ENCODE data around the gene NFIC.
"Not testable (repeated sequence)": the region's sequence is repeated elsewhere in the genome, so short reads cannot be mapped to it uniquely, and the experiment has no call there.

Gene NFIC

GRCh38 chr19:3342962-3343361 lies 23.4 kb upstream of the NFIC start:
- not testable (repeated sequence) for H4K91ac ChIP-seq (ENCODE audit: low read length); H2BK15ac ChIP-seq (ENCODE audit: low read depth, poor library complexity, severe bottlenecking); H2BK12ac ChIP-seq (ENCODE audit: low read length in 2 of 2); H3K18ac ChIP-seq (ENCODE audit: low read depth in 1 of 2, low read length in 2 of 2); H2BK120ac ChIP-seq (ENCODE audit: low read depth, low read length); H3K23ac ChIP-seq (ENCODE audit: low read length in 2 of 2); H2BK5ac ChIP-seq (ENCODE audit: low read depth, low read length, poor library complexity, severe bottlenecking); H3K27ac ChIP-seq (ENCODE audit: low read length, poor library complexity, severe bottlenecking); H3K14ac ChIP-seq (ENCODE audit: low read length in 2 of 2); H3K9me3 ChIP-seq (ENCODE audit: control insufficient read depth, low read length); H3K36me3 ChIP-seq (ENCODE audit: control insufficient read depth in 1 of 2, insufficient read depth in 2 of 2, low read depth in 1 of 2, low read length in 2 of 2); DNase-seq; H3K27me3 ChIP-seq (ENCODE audit: control insufficient read depth in 1 of 2, insufficient read depth in 1 of 2, low read length in 2 of 2); H2AFZ ChIP-seq (ENCODE audit: low read depth, low read length); H2AK5ac ChIP-seq (ENCODE audit: low read length, severe bottlenecking); H3K79me1 ChIP-seq (replicated peaks; ENCODE audit: low read length, poor library complexity, severe bottlenecking); H3K4me2 ChIP-seq (ENCODE audit: low read length, poor library complexity, severe bottlenecking); H4K8ac ChIP-seq (ENCODE audit: low read length)
- H3K4me3 ChIP-seq (ENCODE audit: insufficient read depth in 1 of 2, low read depth in 1 of 2, low read length in 2 of 2), result peak overlapping the region in 1 of 2 experiments; percentile 10
- 90% methylated on average over 8 of the region's 9 CpGs for WGBS
- peak overlapping the region; percentile 71 for H3K9ac ChIP-seq (ENCODE audit: low read length)
- H3K4ac ChIP-seq (ENCODE audit: low read depth in 1 of 2, low read length in 2 of 2), result peak overlapping the region in 1 of 2 experiments; percentile 30
- H3K4me1 ChIP-seq (ENCODE audit: control insufficient read depth, insufficient read depth, low read depth, low read length), result peaks cover 12% of the 10 kb centered on the region

- Histone ChIP-seq H2BK5ac (ENCODE audit: low read depth, low read length, poor library complexity, severe bottlenecking) (no peak overlapping the region), H2BK12ac (ENCODE audit: low read length in 2 of 2) (peak overlapping the region; percentile 6 to 76), H4K8ac (ENCODE audit: low read length) (peak overlapping the region; percentile 63), H3K4me1 (ENCODE audit: control insufficient read depth, insufficient read depth, low read depth, low read length) (peaks cover 6% of the 10 kb centered on the region), H3K23ac (ENCODE audit: low read length in 2 of 2) (no peak overlapping the region), H2AK5ac (ENCODE audit: low read length, severe bottlenecking) (no peak overlapping the region), H3K27ac (ENCODE audit: low read length, poor library complexity, severe bottlenecking) (no peak overlapping the region), H3K4me2 (ENCODE audit: low read length, poor library complexity, severe bottlenecking) (no peak overlapping the region), H3K36me3 (ENCODE audit: control insufficient read depth in 1 of 2, insufficient read depth in 2 of 2, low read depth in 1 of 2, low read length in 2 of 2) (no peaks in the 10 kb centered on the region), H2BK15ac (ENCODE audit: low read depth, poor library complexity, severe bottlenecking) (peak overlapping the region; percentile 77), H4K91ac (ENCODE audit: low read length) (peak overlapping the region; percentile 7), H3K18ac (ENCODE audit: low read depth in 1 of 2, low read length in 2 of 2) (peak overlapping the region; percentile 52 to 54), H3K4ac (ENCODE audit: low read depth in 1 of 2, low read length in 2 of 2) (peak overlapping the region in 1 of 2 experiments; percentile 71), H3K27me3 (ENCODE audit: control insufficient read depth in 1 of 2, insufficient read depth in 1 of 2, low read length in 2 of 2) (peaks cover 0 to 5% of the 10 kb centered on the region in 2 experiments), H3K4me3 (ENCODE audit: insufficient read depth in 1 of 2, low read depth in 1 of 2, low read length in 2 of 2) (peak overlapping the region in 1 of 2 experiments; percentile 79), H3K9ac (ENCODE audit: low read length) (peak overlapping the region; percentile 72), H3K14ac (ENCODE audit: low read length in 2 of 2) (peak overlapping the region in 1 of 2 experiments; percentile 11), H2AFZ (ENCODE audit: low read depth, low read length) (no peak overlapping the region), H3K79me1 (replicated peaks; ENCODE audit: low read length, poor library complexity, severe bottlenecking) (no peaks in the 10 kb centered on the region), H3K9me3 (ENCODE audit: control insufficient read depth, low read length) (no peaks in the 10 kb centered on the region), H2BK120ac (ENCODE audit: low read depth, low read length) (no peak overlapping the region)
- DNase-seq, result peak; percentile 69
- WGBS, result 79% methylated on average over 21 of the region's 26 CpGs
These were observed 22.5 kb upstream of the NFIC start for GRCh38 chr19:3343619-3344502.

- Histone ChIP-seq H2AFZ (ENCODE audit: low read depth, low read length) (no peak overlapping the region), H2BK15ac (ENCODE audit: low read depth, poor library complexity, severe bottlenecking) (no peak overlapping the region), H3K4me2 (ENCODE audit: low read length, poor library complexity, severe bottlenecking) (no peak overlapping the region), H3K4me3 (ENCODE audit: insufficient read depth in 1 of 2, low read depth in 1 of 2, low read length in 2 of 2) (no peak overlapping the region), H3K27me3 (ENCODE audit: control insufficient read depth in 1 of 2, insufficient read depth in 1 of 2, low read length in 2 of 2) (peaks cover 0 to 1% of the 10 kb centered on the region in 2 experiments), H4K8ac (ENCODE audit: low read length) (no peak overlapping the region), H4K91ac (ENCODE audit: low read length) (no peak overlapping the region), H2BK12ac (ENCODE audit: low read length in 2 of 2) (peak overlapping the region in 1 of 2 experiments; percentile 68), H2AK5ac (ENCODE audit: low read length, severe bottlenecking) (no peak overlapping the region), H3K23ac (ENCODE audit: low read length in 2 of 2) (no peak overlapping the region), H3K27ac (ENCODE audit: low read length, poor library complexity, severe bottlenecking) (no peak overlapping the region), H2BK120ac (ENCODE audit: low read depth, low read length) (no peak overlapping the region), H3K79me1 (replicated peaks; ENCODE audit: low read length, poor library complexity, severe bottlenecking) (no peaks in the 10 kb centered on the region), H2BK5ac (ENCODE audit: low read depth, low read length, poor library complexity, severe bottlenecking) (no peak overlapping the region), H3K36me3 (ENCODE audit: control insufficient read depth in 1 of 2, insufficient read depth in 2 of 2, low read depth in 1 of 2, low read length in 2 of 2) (no peaks in the 10 kb centered on the region), H3K4me1 (ENCODE audit: control insufficient read depth, insufficient read depth, low read depth, low read length) (peaks cover 5% of the 10 kb centered on the region), H3K14ac (ENCODE audit: low read length in 2 of 2) (no peak overlapping the region), H3K18ac (ENCODE audit: low read depth in 1 of 2, low read length in 2 of 2) (peak overlapping the region in 1 of 2 experiments; percentile 15), H3K4ac (ENCODE audit: low read depth in 1 of 2, low read length in 2 of 2) (no peak overlapping the region), H3K9me3 (ENCODE audit: control insufficient read depth, low read length) (no peaks in the 10 kb centered on the region), H3K9ac (ENCODE audit: low read length) (no peak overlapping the region)
- 80% methylated on average over 21 of the region's 25 CpGs for WGBS
- no peak for DNase-seq
These were observed 21.5 kb upstream of the NFIC start for GRCh38 chr19:3344608-3345598.

Data from mesenchymal stem cell (in vitro differentiated cells and primary cell).